Calu3 (cell line): ENCODE results near the gene SSU72. TPM values are rescaled to one million over a fixed set of nuclear protein-coding genes. Genes with fewer than 3 reads are reported as not detected.

Experiments
- BruUV-seq: library from RNA; stranded (reverse); fragments of 400-500 nt; replicated peaks from 2 replicates; lab custom pipeline; 2021; lab: Mats Ljungman, UMichigan
- CTCF ChIA-PET: fragments of 300-600 bp; sonication (Branson Sonifier 250); formaldehyde crosslinking; loops from one replicate; lab custom pipeline; 2022; ENCODE audit warnings: antibody characterized with exemption; lab: Charles Lee
- DNase-seq: peaks from one replicate; pipeline ENCODE4 v3.0.0; 2022
- H3K27ac Mint-ChIP-seq: one replicate; pipeline ENCODE4 v1.8.0; 2022; ENCODE audit warnings: mixed read lengths; ENCODE audit not compliant: unreplicated experiment
- H3K27me3 Mint-ChIP-seq: one replicate; pipeline ENCODE4 v1.8.0; 2022; ENCODE audit warnings: mixed read lengths; ENCODE audit not compliant: unreplicated experiment
- H3K36me3 Mint-ChIP-seq: one replicate; pipeline ENCODE4 v1.8.0; 2022; ENCODE audit warnings: mild to moderate bottlenecking, moderate library complexity, mixed read lengths; ENCODE audit not compliant: insufficient read depth, unreplicated experiment
- H3K4me1 Mint-ChIP-seq: one replicate; pipeline ENCODE4 v1.8.0; 2022; ENCODE audit warnings: mild to moderate bottlenecking, low read depth, mixed read lengths; ENCODE audit not compliant: unreplicated experiment
- H3K4me3 Mint-ChIP-seq: one replicate; pipeline ENCODE4 v1.8.0; 2022; ENCODE audit warnings: mild to moderate bottlenecking, low read depth, moderate library complexity, mixed read lengths; ENCODE audit not compliant: unreplicated experiment
- H3K9me3 Mint-ChIP-seq: one replicate; pipeline ENCODE4 v1.8.0; 2022; ENCODE audit warnings: low read depth, mixed read lengths; ENCODE audit not compliant: unreplicated experiment
- CTCF ChIP-seq: fragments of 200-600 bp; IDR thresholded peaks from one replicate; pipeline ENCODE4 v1.8.0; 2022; ENCODE audit warnings: antibody characterized with exemption; ENCODE audit not compliant: unreplicated experiment
- intact Hi-C: fragments of 100-400 bp; cut with micrococcal nuclease; formaldehyde crosslinking; loops from one replicate; pipeline ENCODE4 v1.10.0; 2022; ENCODE audit not compliant: unreplicated experiment
- total RNA-seq: library from RNA; stranded (reverse); gene quantifications from 2 replicates; pipeline ENCODE4 v1.2.3, GENCODE V29; 2022

SSU72 gene
- total RNA-seq, 1 experiment from 2014 or later = 105 TPM

- H3K36me3 Mint-ChIP-seq = peaks cover 4% of the 10 kb centered on the region
- CTCF ChIA-PET = no interaction called here
- DNase-seq = no peak
- BruUV-seq = no TSS peak
- peaks cover 28% of the 10 kb centered on the region for H3K27me3 Mint-ChIP-seq
- intact Hi-C loops = no loop called here
- H3K27ac Mint-ChIP-seq = no peak overlapping the region
- no peaks in the 10 kb centered on the region for H3K4me1 Mint-ChIP-seq
- H3K9me3 Mint-ChIP-seq = no peaks in the 10 kb centered on the region
- no peak for TF ChIP-seq CTCF
- H3K4me3 Mint-ChIP-seq = no peak overlapping the region
Measured at GRCh38 chr1:1606232-1606631, 31.6 kb upstream of the SSU72 start.

GRCh38 chr1:1605724-1606123, 31.1 kb upstream of the SSU72 start:
- no peak for TF ChIP-seq CTCF
- no peak overlapping the region for H3K27ac Mint-ChIP-seq
- H3K4me3 Mint-ChIP-seq = no peak overlapping the region
- CTCF ChIA-PET = no interaction called here
- no peaks in the 10 kb centered on the region for H3K9me3 Mint-ChIP-seq
- H3K36me3 Mint-ChIP-seq = peaks cover 6% of the 10 kb centered on the region
- BruUV-seq = no TSS peak
- intact Hi-C loops = no loop called here
- H3K27me3 Mint-ChIP-seq = peaks cover 23% of the 10 kb centered on the region
- DNase-seq = no peak
- H3K4me1 Mint-ChIP-seq = no peaks in the 10 kb centered on the region

- DNase-seq = no peak
- CTCF ChIA-PET = no interaction called here
- no peaks in the 10 kb centered on the region for H3K9me3 Mint-ChIP-seq
- no peak overlapping the region for H3K4me3 Mint-ChIP-seq
- intact Hi-C loops = no loop called here
- no peak overlapping the region for H3K27ac Mint-ChIP-seq
- H3K36me3 Mint-ChIP-seq = peaks cover 7% of the 10 kb centered on the region
- H3K4me1 Mint-ChIP-seq = no peaks in the 10 kb centered on the region
- no peak for TF ChIP-seq CTCF
- peaks cover 17% of the 10 kb centered on the region for H3K27me3 Mint-ChIP-seq
- no TSS peak for BruUV-seq
Measured at GRCh38 chr1:1605034-1605591, 30.4 kb upstream of the SSU72 start.

- Mint-ChIP-seq H3K27ac (no peak overlapping the region), H3K27me3 (peaks cover 17% of the 10 kb centered on the region), H3K4me3 (no peak overlapping the region), H3K4me1 (no peaks in the 10 kb centered on the region), H3K36me3 (peaks cover 7% of the 10 kb centered on the region), H3K9me3 (no peaks in the 10 kb centered on the region)
- CTCF ChIA-PET = no interaction called here
- intact Hi-C loops = no loop called here
- no peak for DNase-seq
- BruUV-seq = no TSS peak
- TF ChIP-seq CTCF = no peak
Measured at GRCh38 chr1:1604374-1605033, 29.8 kb upstream of the SSU72 start.
